Activated B cell treated with CpG ODN at 0.5 μM for 24 hours (primary cell): ENCODE measurements around the gene FLRT3. TPM values are rescaled to one million over a fixed set of nuclear protein-coding genes. Genes with fewer than 3 reads are reported as not detected.
A peak's percentile ranks its signal among the peaks of the same experiment; 100 is the strongest.

ENCODE experiments used
- ATAC-seq: fragments of 200-7000 bp; cut with Tn5 transposase; one replicate; pipeline ENCODE4 v1.10.0; 2021; ENCODE audit warnings: low read depth, mild to moderate bottlenecking, moderate library complexity
- CTCF ChIA-PET: fragments of 350-600 bp; sonication (Branson Sonifier 250); formaldehyde crosslinking; loops from one replicate; lab custom pipeline; 2021; ENCODE audit warnings: antibody characterized with exemption; lab: Charles Lee
- POLR2A ChIA-PET: fragments of 350-600 bp; sonication (Branson Sonifier 250); formaldehyde crosslinking; loops from one replicate; lab custom pipeline; 2021; ENCODE audit warnings: antibody characterized with exemption; lab: Charles Lee
- DNase-seq: peaks from one replicate; pipeline ENCODE4 v3.0.0; 2022
- H3K27ac Mint-ChIP-seq: one replicate; pipeline ENCODE4 v1.8.0; 2020; ENCODE audit warnings: mixed read lengths
- H3K27me3 Mint-ChIP-seq: one replicate; pipeline ENCODE4 v1.8.0; 2021; ENCODE audit warnings: mixed read lengths
- H3K36me3 Mint-ChIP-seq: one replicate; pipeline ENCODE4 v1.8.0; 2021; ENCODE audit warnings: low read depth, mixed read lengths
- H3K4me1 Mint-ChIP-seq: one replicate; pipeline ENCODE4 v1.8.0; 2021; ENCODE audit warnings: mixed read lengths
- H3K4me3 Mint-ChIP-seq: one replicate; pipeline ENCODE4 v1.8.0; 2020; ENCODE audit warnings: mild to moderate bottlenecking, mixed read lengths
- H3K9me3 Mint-ChIP-seq: one replicate; pipeline ENCODE4 v1.8.0; 2020; ENCODE audit warnings: mixed read lengths
- intact Hi-C: fragments of 100-400 bp; cut with micrococcal nuclease; formaldehyde crosslinking; loops from one replicate; pipeline ENCODE4 v1.15.1; 2024
- total RNA-seq: library from RNA; stranded (reverse); gene quantifications from 2 replicates; pipeline ENCODE4 v1.2.3, GENCODE V29; 2022
- TF ChIP-seq, protein P1 (sequence below): fragments of 200-600 bp; IDR thresholded peaks from one replicate; pipeline ENCODE4 v1.8.0; 2022; ENCODE audit warnings: antibody characterized with exemption, mild to moderate bottlenecking

FLRT3 gene
- not detected in 2 replicates for total RNA-seq

GRCh38 chr20:14337400-14338171, at the start of gene FLRT3:
Gene FLRT3 (minus strand): TSS chr20:14337612. CDS start chr20:14327506, 10,106 bp downstream.
- DNase-seq (peak; percentile 17), ATAC-seq (peak; percentile 79)
- no peaks in the 10 kb centered on the region for H3K9me3 Mint-ChIP-seq
- TF ChIP-seq, protein P1, sequence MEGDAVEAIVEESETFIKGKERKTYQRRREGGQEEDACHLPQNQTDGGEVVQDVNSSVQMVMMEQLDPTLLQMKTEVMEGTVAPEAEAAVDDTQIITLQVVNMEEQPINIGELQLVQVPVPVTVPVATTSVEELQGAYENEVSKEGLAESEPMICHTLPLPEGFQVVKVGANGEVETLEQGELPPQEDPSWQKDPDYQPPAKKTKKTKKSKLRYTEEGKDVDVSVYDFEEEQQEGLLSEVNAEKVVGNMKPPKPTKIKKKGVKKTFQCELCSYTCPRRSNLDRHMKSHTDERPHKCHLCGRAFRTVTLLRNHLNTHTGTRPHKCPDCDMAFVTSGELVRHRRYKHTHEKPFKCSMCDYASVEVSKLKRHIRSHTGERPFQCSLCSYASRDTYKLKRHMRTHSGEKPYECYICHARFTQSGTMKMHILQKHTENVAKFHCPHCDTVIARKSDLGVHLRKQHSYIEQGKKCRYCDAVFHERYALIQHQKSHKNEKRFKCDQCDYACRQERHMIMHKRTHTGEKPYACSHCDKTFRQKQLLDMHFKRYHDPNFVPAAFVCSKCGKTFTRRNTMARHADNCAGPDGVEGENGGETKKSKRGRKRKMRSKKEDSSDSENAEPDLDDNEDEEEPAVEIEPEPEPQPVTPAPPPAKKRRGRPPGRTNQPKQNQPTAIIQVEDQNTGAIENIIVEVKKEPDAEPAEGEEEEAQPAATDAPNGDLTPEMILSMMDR = no peak
- H3K36me3 Mint-ChIP-seq = no peaks in the 10 kb centered on the region
- no peak within 1 kb of the TSS for H3K27ac Mint-ChIP-seq
- POLR2A ChIA-PET = interaction anchor here (0.5 kb wide), 1 partner anchor 1320 kb away, joined by 4 read pairs; no protein-coding TSS in a partner anchor
- intact Hi-C loops = loop anchor here (1.0 to 10.0 kb wide), 4 partner anchors 899 to 1597 kb away; no protein-coding TSS in a partner anchor
- CTCF ChIA-PET = interaction anchor here (0.6 to 1.9 kb wide), 11 partner anchors 7 to 1374 kb away, joined by 3 to 15 read pairs (median 3); no protein-coding TSS in a partner anchor
- H3K27me3 Mint-ChIP-seq = peaks cover 12% of the 10 kb centered on the region
- H3K4me1 Mint-ChIP-seq = peaks cover 5% of the 10 kb centered on the region
- H3K4me3 Mint-ChIP-seq = peak within 1 kb of the TSS; percentile 50

GRCh38 chr20:14386726-14387125, 49.3 kb upstream of the FLRT3 start:
- Mint-ChIP-seq H3K27me3 (no peaks in the 10 kb centered on the region), H3K4me1 (no peaks in the 10 kb centered on the region), H3K27ac (no peak overlapping the region), H3K36me3 (no peaks in the 10 kb centered on the region), H3K9me3 (peaks cover 5% of the 10 kb centered on the region), H3K4me3 (no peak overlapping the region)
- CTCF ChIA-PET = no interaction called here
- ATAC-seq (no peak), DNase-seq (no peak)
- TF ChIP-seq, protein P1 = no peak
- intact Hi-C loops = no loop called here
- POLR2A ChIA-PET = no interaction called here

DNA sequence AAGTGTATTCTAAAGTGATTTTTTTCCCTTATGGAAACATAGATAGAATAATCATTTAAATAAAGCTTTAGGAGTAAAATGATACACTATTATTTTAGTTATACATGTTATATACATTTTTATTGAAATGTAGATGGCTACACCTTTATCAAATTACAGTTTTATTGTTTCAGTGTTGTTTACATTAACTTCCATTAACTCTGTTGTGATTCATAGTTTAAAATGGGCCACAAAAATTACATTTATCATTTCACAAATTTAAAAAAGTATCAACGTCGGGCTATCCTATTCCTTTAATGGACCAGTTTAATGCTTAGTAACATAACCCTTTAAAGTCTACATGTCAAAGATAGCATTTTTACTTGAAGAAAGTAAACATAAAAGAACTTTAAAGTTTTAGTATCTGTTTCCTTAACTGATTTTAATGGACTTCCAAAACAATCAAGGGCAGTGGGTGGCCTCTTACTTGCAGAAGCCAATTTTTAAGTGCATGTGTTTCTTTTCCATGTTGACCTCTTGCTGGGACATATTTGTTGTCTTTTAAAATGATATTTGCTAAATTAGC, 47.8 kb upstream of the FLRT3 start:
- Mint-ChIP-seq H3K36me3 (no peaks in the 10 kb centered on the region), H3K4me3 (no peak overlapping the region), H3K27me3 (no peaks in the 10 kb centered on the region), H3K9me3 (peaks cover 5% of the 10 kb centered on the region), H3K27ac (no peak overlapping the region), H3K4me1 (no peaks in the 10 kb centered on the region)
- ChIA-PET POLR2A (no interaction called here), CTCF (no interaction called here)
- intact Hi-C loops = no loop called here
- no peak for ATAC-seq
- TF ChIP-seq, protein P1 = no peak
- no peak for DNase-seq

GRCh38 chr20:14384416-14385175, 47.2 kb upstream of the FLRT3 start:
- Mint-ChIP-seq H3K4me3 (no peak overlapping the region), H3K27ac (no peak overlapping the region), H3K4me1 (no peaks in the 10 kb centered on the region), H3K9me3 (peaks cover 5% of the 10 kb centered on the region), H3K36me3 (no peaks in the 10 kb centered on the region), H3K27me3 (no peaks in the 10 kb centered on the region)
- no peak for DNase-seq
- intact Hi-C loops = no loop called here
- POLR2A ChIA-PET = no interaction called here
- TF ChIP-seq, protein P1 = no peak
- ATAC-seq = no peak
- CTCF ChIA-PET = no interaction called here

DNA sequence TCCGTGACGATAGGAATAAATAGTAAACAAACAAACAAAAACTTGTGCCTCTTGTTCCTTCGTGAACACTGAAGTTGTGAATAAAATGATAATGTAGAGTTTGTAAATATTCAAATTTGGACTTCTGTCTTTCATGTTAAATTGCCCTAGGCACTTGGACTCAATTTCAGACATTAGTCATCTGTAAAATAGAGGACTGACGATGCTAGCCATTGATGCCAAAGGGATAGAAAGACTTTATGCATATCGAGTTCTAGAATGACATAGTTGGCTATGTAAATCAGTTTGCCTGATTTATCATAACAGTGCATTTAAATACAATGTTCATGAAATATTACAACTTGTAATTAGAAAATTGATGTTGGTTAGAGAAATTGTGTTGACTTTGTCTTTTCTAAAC, 45.9 kb upstream of the FLRT3 start:
- no peak overlapping the region for H3K4me3 Mint-ChIP-seq
- intact Hi-C loops = no loop called here
- H3K27me3 Mint-ChIP-seq = no peaks in the 10 kb centered on the region
- ATAC-seq (no peak), DNase-seq (no peak)
- CTCF ChIA-PET = no interaction called here
- H3K9me3 Mint-ChIP-seq = peaks cover 5% of the 10 kb centered on the region
- no peak overlapping the region for H3K27ac Mint-ChIP-seq
- POLR2A ChIA-PET = no interaction called here
- no peaks in the 10 kb centered on the region for H3K4me1 Mint-ChIP-seq
- H3K36me3 Mint-ChIP-seq = no peaks in the 10 kb centered on the region
- TF ChIP-seq, protein P1 = no peak
